Liver (tissue), 9 donors: ENCODE data around the gene CCDC154. TPM values are rescaled to one million over a fixed set of nuclear protein-coding genes. Genes with fewer than 3 reads are reported as not detected.

Source experiments
- DNase-seq: peaks from one replicate; pipeline ENCODE4 v3.0.0-alpha.2; 2017; ENCODE audit warnings: low spot score
- H3K27ac ChIP-seq, 2 donors: one replicate each; pipeline ENCODE4 v1.7.0; 2013; ENCODE audit warnings: inconsistent platforms in 2 of 2, low read length in 2 of 2, control low read depth in 1 of 2, low read depth in 1 of 2, mild to moderate bottlenecking in 1 of 2
- H3K27me3 ChIP-seq, 4 donors: one replicate each; pipeline versions ENCODE4 v1.6.1 to v1.7.0; 2013; ENCODE audit warnings: low read length in 3 of 4, inconsistent platforms in 1 of 4, mild to moderate bottlenecking in 1 of 4, moderate library complexity in 1 of 4; ENCODE audit not compliant: control insufficient read depth in 4 of 4, insufficient read depth in 4 of 4
- H3K36me3 ChIP-seq, 4 donors: one replicate each; pipeline versions ENCODE4 v1.6.1 to v1.7.0; 2013; ENCODE audit warnings: low read length in 3 of 4, mild to moderate bottlenecking in 3 of 4, low read depth in 1 of 4, moderate library complexity in 1 of 4; ENCODE audit not compliant: control insufficient read depth in 4 of 4, insufficient read depth in 3 of 4
- H3K4me1 ChIP-seq, 4 donors: one replicate each; pipeline versions ENCODE4 v1.6.1 to v1.7.0; 2013; ENCODE audit warnings: low read length in 3 of 4, mild to moderate bottlenecking in 3 of 4, moderate library complexity in 1 of 4; ENCODE audit not compliant: control insufficient read depth in 4 of 4, insufficient read depth in 4 of 4
- H3K4me3 ChIP-seq, 3 donors: one replicate each; pipeline versions ENCODE4 v1.6.1 to v1.7.0; 2013; ENCODE audit warnings: low read length in 3 of 3, control low read depth in 1 of 3, low read depth in 1 of 3, mild to moderate bottlenecking in 1 of 3
- H3K9ac ChIP-seq, 2 donors: one replicate each; pipeline ENCODE4 v1.7.0; 2013; ENCODE audit warnings: low read length in 2 of 2, mild to moderate bottlenecking in 2 of 2, moderate library complexity in 2 of 2, control low read depth in 1 of 2, low read depth in 1 of 2
- H3K9me3 ChIP-seq, 4 donors: one replicate each; pipeline versions ENCODE4 v1.6.1 to v1.7.0; 2013; ENCODE audit warnings: low read length in 3 of 4; ENCODE audit not compliant: control insufficient read depth in 4 of 4
- ATF3 ChIP-seq: IDR thresholded peaks from 2 replicates; pipeline ENCODE4 v1.6.1; 2016; ENCODE audit warnings: antibody characterized with exemption
- CTCF ChIP-seq: fragments of 150-350 bp; IDR thresholded peaks from 2 replicates; pipeline ENCODE4 v1.5.1; 2017; ENCODE audit warnings: improper control_type of control experiment, low read depth, low read length; ENCODE audit not compliant: missing input control
- EGR1 ChIP-seq, 2 donors: IDR thresholded peaks; 2 replicates each; pipeline ENCODE4 v1.6.1; 2016 to 2018; ENCODE audit warnings: antibody characterized with exemption in 2 of 2, low read depth in 2 of 2
- FOXA1 ChIP-seq: IDR thresholded peaks from 2 replicates; pipeline ENCODE4 v1.6.1; 2016; ENCODE audit warnings: antibody characterized with exemption
- FOXA2 ChIP-seq: IDR thresholded peaks from 2 replicates; pipeline ENCODE4 v1.6.1; 2016; ENCODE audit warnings: antibody characterized with exemption
- GABPA ChIP-seq, 2 donors: IDR thresholded peaks in 1 of 2; conservative IDR thresholded peaks in 1 of 2; 2 replicates each; pipeline ENCODE4 v1.6.1; 2016; ENCODE audit warnings: antibody characterized with exemption in 2 of 2, mild to moderate bottlenecking in 1 of 2, moderate library complexity in 1 of 2
- HNF4A ChIP-seq, 2 donors: conservative IDR thresholded peaks; 2 replicates each; pipeline ENCODE4 v1.6.1; 2016; ENCODE audit warnings: antibody characterized with exemption in 2 of 2, mild to moderate bottlenecking in 2 of 2
- HNF4G ChIP-seq: IDR thresholded peaks from 2 replicates; pipeline ENCODE4 v1.6.1; 2016; ENCODE audit warnings: antibody characterized with exemption
- JUND ChIP-seq, 2 donors: IDR thresholded peaks; 2 replicates each; pipeline ENCODE4 v1.6.1; 2016; ENCODE audit warnings: antibody characterized with exemption in 2 of 2
- MAX ChIP-seq: IDR thresholded peaks from 2 replicates; pipeline ENCODE4 v1.6.1; 2016; ENCODE audit warnings: antibody characterized with exemption
- NR2F2 ChIP-seq: IDR thresholded peaks from 2 replicates; pipeline ENCODE4 v1.6.1; 2016; ENCODE audit warnings: antibody characterized with exemption
- RAD21 ChIP-seq, 2 donors: IDR thresholded peaks; 2 replicates each; pipeline ENCODE4 v1.6.1; 2016; ENCODE audit warnings: antibody characterized with exemption in 2 of 2, mild to moderate bottlenecking in 2 of 2
- REST ChIP-seq: IDR thresholded peaks from 2 replicates; pipeline ENCODE4 v1.6.1; 2016; ENCODE audit warnings: antibody characterized with exemption, mild to moderate bottlenecking
- RXRA ChIP-seq, 2 donors: IDR thresholded peaks; 2 replicates each; pipeline ENCODE4 v1.6.1; 2017 to 2018; ENCODE audit warnings: antibody characterized with exemption in 2 of 2, mild to moderate bottlenecking in 1 of 2
- SP1 ChIP-seq: IDR thresholded peaks from 2 replicates; pipeline ENCODE4 v1.6.1; 2018; ENCODE audit warnings: antibody characterized with exemption, mild to moderate bottlenecking
- TAF1 ChIP-seq: conservative IDR thresholded peaks from 2 replicates; pipeline ENCODE4 v1.6.1; 2016; ENCODE audit warnings: antibody characterized with exemption, mild to moderate bottlenecking
- YY1 ChIP-seq: IDR thresholded peaks from 2 replicates; pipeline ENCODE4 v1.6.1; 2016; ENCODE audit warnings: antibody characterized with exemption, mild to moderate bottlenecking
- ZBTB33 ChIP-seq: IDR thresholded peaks from 2 replicates; pipeline ENCODE4 v1.6.1; 2016; ENCODE audit warnings: antibody characterized with exemption
- WGBS: extraction: QIAGEN DNeasy Blood & Tissue Kit; methylation state at CpG from one replicate; pipeline ENCODE4 v1.1.7; 2013; 5-methylcytosine and 5-hydroxymethylcytosine counted together
- polyA plus RNA-seq, 2 donors: library from polyadenylated mRNA; stranded (reverse) in 1 of 2; unstranded in 1 of 2; fragments of 200-250 nt in 1 of 2; fragments of >200 nt in 1 of 2; fragmentation: Nextera tagmentation in 1 of 2; extraction: Ambion mirVana in 1 of 2; gene quantifications; one replicate each; pipeline versions ENCODE4 v1.2.1 to v1.2.3, GENCODE V29; 2013 to 2015
- total RNA-seq, 2 donors: library from RNA; depleted of rRNA; stranded (reverse); fragments of >200 nt; gene quantifications; one replicate each; pipeline ENCODE4 v1.2.3, GENCODE V29; 2014
- donor health status: healthy.
- donor health status: healthy.
- donor health status: healthy.
- donor health status: healthy.
- donor health status: healthy.

Gene CCDC154
- total and polyA plus RNA-seq, 4 donors = 0.18 to 0.42 (median 0.39) TPM; not detected in 1

- no peak overlapping the region for H3K4me3 ChIP-seq
- no peak overlapping the region for H3K9ac ChIP-seq
- TF ChIP-seq YY1 = no peak
- TF ChIP-seq REST = no peak
- TF ChIP-seq SP1 = no peak
- no peak for TF ChIP-seq NR2F2
- TF ChIP-seq JUND (IDR thresholded peaks at IDR 0.05) = no peak
- no peak for TF ChIP-seq RAD21 (IDR thresholded peaks at IDR 0.05)
- TF ChIP-seq FOXA1 = no peak
- TF ChIP-seq GABPA (IDR thresholded peaks at IDR 0.05 in 1 of 2, conservative IDR thresholded peaks at IDR 0.05 in 1 of 2) = no peak
- TF ChIP-seq ZBTB33 = no peak
- TF ChIP-seq MAX = no peak
- TF ChIP-seq HNF4A (conservative IDR thresholded peaks at IDR 0.05) = no peak
- TF ChIP-seq HNF4G = no peak
- TF ChIP-seq EGR1 (IDR thresholded peaks at IDR 0.05; ENCODE audit: low read depth in 2 of 2) = no peak
- TF ChIP-seq TAF1 = no peak
- TF ChIP-seq FOXA2 = no peak
- TF ChIP-seq CTCF = no peak
- no peak for TF ChIP-seq ATF3
- TF ChIP-seq RXRA (IDR thresholded peaks at IDR 0.05) = no peak
- H3K36me3 ChIP-seq = no peaks in the 10 kb centered on the region
- no peaks in the 10 kb centered on the region for H3K9me3 ChIP-seq
- H3K4me1 ChIP-seq = no peaks in the 10 kb centered on the region
- no peak overlapping the region for H3K27ac ChIP-seq
- no peaks in the 10 kb centered on the region for H3K27me3 ChIP-seq
- DNase-seq = no peak
- 81% methylated on average over 33 of the region's 33 CpGs for WGBS
Measured at GRCh38 chr16:1486551-1487390, 42.4 kb upstream of the CCDC154 start.
